H9 (cell line): ENCODE measurements around the gene FBXO38. TPM values are rescaled to one million over a fixed set of nuclear protein-coding genes. Genes with fewer than 3 reads are reported as not detected.

Experiments used
- DNase-seq: peaks from one replicate; pipeline ENCODE4 v3.0.0-alpha.2; 2017
- H2AFZ ChIP-seq: one replicate; pipeline ENCODE4 v1.6.1; 2013; ENCODE audit warnings: mild to moderate bottlenecking, low read length, control low read depth, moderate library complexity
- H2AK5ac ChIP-seq: 2 replicates; pipeline ENCODE4 v1.6.1; 2013; ENCODE audit warnings: low read length, control low read depth, mixed read lengths; ENCODE audit not compliant: insufficient read length
- H2BK120ac ChIP-seq: one replicate; pipeline ENCODE4 v1.6.1; 2013; ENCODE audit warnings: low read depth, mild to moderate bottlenecking, low read length, control low read depth, inconsistent platforms; ENCODE audit not compliant: poor library complexity, severe bottlenecking
- H2BK12ac ChIP-seq: 2 replicates; pipeline ENCODE4 v1.6.1; 2013; ENCODE audit warnings: low read length, control low read depth, mixed read lengths, low read depth; ENCODE audit not compliant: insufficient read length
- H2BK15ac ChIP-seq: 2 replicates; pipeline ENCODE4 v1.6.1; 2013; ENCODE audit warnings: low read depth, low read length, control low read depth
- H2BK20ac ChIP-seq: one replicate; pipeline ENCODE4 v1.6.1; 2013; ENCODE audit warnings: low read depth, mild to moderate bottlenecking, low read length, control low read depth, inconsistent platforms; ENCODE audit not compliant: poor library complexity, severe bottlenecking
- H2BK5ac ChIP-seq: 2 replicates; pipeline ENCODE4 v1.6.1; 2013; ENCODE audit warnings: low read length, control low read depth, mixed read lengths; ENCODE audit not compliant: insufficient read length
- H3K14ac ChIP-seq: 2 replicates; pipeline ENCODE4 v1.6.1; 2013; ENCODE audit warnings: low read length, control low read depth; ENCODE audit not compliant: insufficient read depth
- H3K18ac ChIP-seq: 2 replicates; pipeline ENCODE4 v1.6.1; 2013; ENCODE audit warnings: low read depth, mild to moderate bottlenecking, mixed read lengths, low read length, control low read depth; ENCODE audit not compliant: insufficient read length
- H3K23ac ChIP-seq: 2 replicates; pipeline ENCODE4 v1.6.1; 2013; ENCODE audit warnings: low read length, control low read depth, mixed read lengths, low read depth; ENCODE audit not compliant: insufficient read length
- H3K23me2 ChIP-seq: 2 replicates; pipeline ENCODE4 v1.6.1; 2013; ENCODE audit warnings: low read depth, mild to moderate bottlenecking, mixed read lengths, low read length, control low read depth; ENCODE audit not compliant: insufficient read length, poor library complexity, severe bottlenecking
- H3K27ac ChIP-seq: 2 replicates; pipeline ENCODE4 v1.5.1; 2013; ENCODE audit warnings: low read length, control low read depth, mixed read lengths, low read depth; ENCODE audit not compliant: insufficient read length
- H3K27me3 ChIP-seq: 2 replicates; pipeline ENCODE4 v1.6.1; 2013; ENCODE audit warnings: low read length, control low read depth, inconsistent platforms; ENCODE audit not compliant: insufficient read depth
- H3K4ac ChIP-seq: 2 replicates; pipeline ENCODE4 v1.6.1; 2013; ENCODE audit warnings: low read depth, mild to moderate bottlenecking, control low read depth, inconsistent platforms, low read length, moderate library complexity
- H3K4me1 ChIP-seq: 2 replicates; pipeline ENCODE4 v1.6.1; 2013; ENCODE audit warnings: low read length, control low read depth, inconsistent platforms; ENCODE audit not compliant: insufficient read depth
- H3K4me2 ChIP-seq: 2 replicates; pipeline ENCODE4 v1.6.1; 2013; ENCODE audit warnings: low read length, control low read depth, mixed read lengths; ENCODE audit not compliant: insufficient read length, insufficient read depth
- H3K56ac ChIP-seq: 2 replicates; pipeline ENCODE4 v1.6.1; 2013; ENCODE audit warnings: low read depth, mild to moderate bottlenecking, mixed read lengths, low read length, control low read depth; ENCODE audit not compliant: insufficient read length
- H3K79me1 ChIP-seq: 2 replicates; pipeline ENCODE4 v1.6.1; 2013; ENCODE audit warnings: low read depth, mild to moderate bottlenecking, moderate library complexity, low read length, control low read depth, inconsistent platforms; ENCODE audit not compliant: insufficient read depth, poor library complexity, severe bottlenecking
- H3K79me2 ChIP-seq: 2 replicates; pipeline ENCODE4 v1.6.1; 2013; ENCODE audit warnings: low read length, control low read depth, inconsistent platforms; ENCODE audit not compliant: insufficient read depth
- H3K9ac ChIP-seq: 2 replicates; pipeline ENCODE4 v1.6.1; 2013; ENCODE audit warnings: low read length, control low read depth, mixed read lengths; ENCODE audit not compliant: insufficient read length; ENCODE audit errors: extremely low read depth
- H3K9me3 ChIP-seq: one replicate; pipeline ENCODE4 v1.6.1; 2013; ENCODE audit warnings: low read depth, low read length, inconsistent platforms; ENCODE audit not compliant: control insufficient read depth
- H3T11ph ChIP-seq: one replicate; pipeline ENCODE4 v1.6.1; 2013; ENCODE audit warnings: mild to moderate bottlenecking, low read length, control low read depth, inconsistent platforms
- H4K20me1 ChIP-seq: one replicate; pipeline ENCODE4 v1.6.1; 2013; ENCODE audit not compliant: control insufficient read depth, insufficient read length, insufficient read depth
- H4K5ac ChIP-seq: 2 replicates; pipeline ENCODE4 v1.6.1; 2013; ENCODE audit warnings: low read depth, mild to moderate bottlenecking, mixed read lengths, low read length, control low read depth; ENCODE audit not compliant: insufficient read length
- H4K8ac ChIP-seq: replicated peaks from 2 replicates; pipeline ENCODE4 v1.6.1; 2013; ENCODE audit warnings: low read length, control low read depth, mixed read lengths, low read depth; ENCODE audit not compliant: insufficient read length
- H4K91ac ChIP-seq: 2 replicates; pipeline ENCODE4 v1.6.1; 2013; ENCODE audit warnings: low read depth, mild to moderate bottlenecking, moderate library complexity, mixed read lengths, low read length, control low read depth; ENCODE audit not compliant: insufficient read length
- H3K27ac Mint-ChIP-seq, 3 experiments: 2 replicates in 2 of 3; 3 replicates in 1 of 3; pipeline ENCODE4 v1.8.0; 2020 to 2021; ENCODE audit warnings: mixed read lengths in 3 of 3, mild to moderate bottlenecking in 1 of 3, moderate library complexity in 1 of 3
- H3K27me3 Mint-ChIP-seq: 2 replicates; pipeline ENCODE4 v1.8.0; 2021; ENCODE audit warnings: low read depth, mild to moderate bottlenecking, moderate library complexity, mixed read lengths
- H3K36me3 Mint-ChIP-seq, 3 experiments: 2 replicates in 2 of 3; 3 replicates in 1 of 3; pipeline ENCODE4 v1.8.0; 2020 to 2021; ENCODE audit warnings: low read depth in 3 of 3, mixed read lengths in 3 of 3; ENCODE audit not compliant: insufficient read depth in 1 of 3
- H3K4me1 Mint-ChIP-seq, 2 experiments: 2 replicates each; pipeline ENCODE4 v1.8.0; 2020; ENCODE audit warnings: mixed read lengths in 2 of 2
- H3K4me3 Mint-ChIP-seq, 2 experiments: 2 replicates in 1 of 2; 3 replicates in 1 of 2; pipeline ENCODE4 v1.8.0; 2020 to 2021; ENCODE audit warnings: mild to moderate bottlenecking in 2 of 2, mixed read lengths in 2 of 2, moderate library complexity in 1 of 2
- H3K9me3 Mint-ChIP-seq, 2 experiments: 2 replicates in 1 of 2; 3 replicates in 1 of 2; pipeline ENCODE4 v1.8.0; 2020; ENCODE audit warnings: mild to moderate bottlenecking in 2 of 2, mixed read lengths in 2 of 2, moderate library complexity in 1 of 2
- CTCF ChIP-seq: fragments of 200-600 bp; sonication (generic); conservative IDR thresholded peaks from 3 replicates; pipeline ENCODE4 v1.8.0; 2021; ENCODE audit warnings: antibody characterized with exemption, mild to moderate bottlenecking
- WGBS: extraction: QIAGEN DNeasy Blood & Tissue Kit; methylation state at CpG from one replicate; pipeline ENCODE4 v1.1.7; 2013; ENCODE audit warnings: missing lambda C conversion rate, low lambda C conversion rate, mixed read lengths; ENCODE audit not compliant: insufficient read length; ENCODE audit errors: extremely low coverage; 5-methylcytosine and 5-hydroxymethylcytosine counted together
- total RNA-seq: library from RNA; stranded (reverse); gene quantifications from 2 replicates; pipeline ENCODE4 v1.2.1, GENCODE V29; 2021

Gene FBXO38
- total RNA-seq, 1 experiment from 2014 or later, result 34.6 TPM

GRCh38 chr5:148483750-148484149 is 100.0 kb downstream of the FBXO38 start:
- Histone ChIP-seq H4K91ac (no peak overlapping the region), H3K4ac (no peak overlapping the region), H4K20me1 (no peaks in the 10 kb centered on the region), H4K5ac (no peak overlapping the region), H3K23me2 (no peaks in the 10 kb centered on the region), H2BK15ac (no peak overlapping the region), H2BK5ac (no peak overlapping the region), H2AK5ac (no peak overlapping the region), H3K4me2 (no peak overlapping the region), H3K18ac (no peak overlapping the region), H3K14ac (no peak overlapping the region), H3K9me3 (no peaks in the 10 kb centered on the region), H2BK120ac (no peak overlapping the region), H2BK20ac (no peak overlapping the region), H2BK12ac (no peak overlapping the region), H3K4me1 (no peaks in the 10 kb centered on the region), H3T11ph (no peak overlapping the region), H3K23ac (no peak overlapping the region), H3K79me2 (no peaks in the 10 kb centered on the region), H3K56ac (no peak overlapping the region), H3K27me3 (no peaks in the 10 kb centered on the region; the same call in 1 of the 2 replicates), H3K9ac (no peak overlapping the region), H3K27ac (no peak overlapping the region), H2AFZ (no peak overlapping the region), H3K79me1 (no peaks in the 10 kb centered on the region), H4K8ac (no peak overlapping the region)
- Mint-ChIP-seq H3K36me3 (no peaks in the 10 kb centered on the region), H3K27me3 (peaks cover 60% of the 10 kb centered on the region), H3K4me1 (peaks cover 0 to 10% of the 10 kb centered on the region in 2 experiments; a peak in 3 of 4 replicates), H3K9me3 (no peaks in the 10 kb centered on the region), H3K27ac (no peak overlapping the region), H3K4me3 (no peak overlapping the region)
- TF ChIP-seq CTCF, result no peak
- no peak for DNase-seq
- no CpG with 5 or more reads among the region's 3 CpGs for WGBS
